ENCODE measurements around the gene ADIG. TPM values are rescaled to one million over a fixed set of nuclear protein-coding genes. Genes with fewer than 3 reads are reported as not detected.
"Not testable (repeated sequence)": the region's sequence is repeated elsewhere in the genome, so short reads cannot be mapped to it uniquely, and the experiment has no call there.

The ADIG gene
- total RNA-seq, 3 donors from 2014 or later = not detected

DNA sequence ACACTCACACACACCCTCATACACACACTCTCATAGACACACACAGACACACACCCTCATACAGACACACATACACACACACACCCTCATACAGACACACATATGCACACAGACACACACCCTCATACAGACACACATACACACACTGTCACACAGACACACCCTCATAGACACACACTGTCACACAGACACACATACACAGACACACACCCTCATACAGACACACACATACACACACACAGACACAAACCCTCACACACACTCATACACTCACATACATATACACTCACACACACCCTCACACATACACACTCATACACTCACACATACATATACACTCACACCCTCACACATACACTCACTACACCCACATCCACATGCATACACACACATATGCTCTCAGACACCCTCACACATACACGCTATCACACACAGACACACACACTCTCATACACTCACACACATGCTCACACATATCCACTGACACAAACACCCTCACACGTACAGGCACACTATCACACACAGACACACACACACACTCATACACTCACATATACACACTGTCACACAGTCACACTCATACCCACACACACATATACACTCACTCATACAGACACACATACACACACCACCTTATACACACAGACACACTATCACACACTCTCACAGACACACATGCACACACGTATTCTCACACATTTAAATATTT, 9.1 kb downstream of the ADIG start:
- Histone ChIP-seq H3K36me3 (ENCODE audit: low read depth) (no peaks in the 10 kb centered on the region), H3K9me3 (no peaks in the 10 kb centered on the region), H3K4me3 (no peak overlapping the region), H3K4me1 (ENCODE audit: low read depth) (no peaks in the 10 kb centered on the region)
- DNase-seq = no peak
- ATAC-seq = no peak
- intact Hi-C loops (cut with DNase I, micrococcal nuclease) = no loop called here
- TF ChIP-seq, protein P1, sequence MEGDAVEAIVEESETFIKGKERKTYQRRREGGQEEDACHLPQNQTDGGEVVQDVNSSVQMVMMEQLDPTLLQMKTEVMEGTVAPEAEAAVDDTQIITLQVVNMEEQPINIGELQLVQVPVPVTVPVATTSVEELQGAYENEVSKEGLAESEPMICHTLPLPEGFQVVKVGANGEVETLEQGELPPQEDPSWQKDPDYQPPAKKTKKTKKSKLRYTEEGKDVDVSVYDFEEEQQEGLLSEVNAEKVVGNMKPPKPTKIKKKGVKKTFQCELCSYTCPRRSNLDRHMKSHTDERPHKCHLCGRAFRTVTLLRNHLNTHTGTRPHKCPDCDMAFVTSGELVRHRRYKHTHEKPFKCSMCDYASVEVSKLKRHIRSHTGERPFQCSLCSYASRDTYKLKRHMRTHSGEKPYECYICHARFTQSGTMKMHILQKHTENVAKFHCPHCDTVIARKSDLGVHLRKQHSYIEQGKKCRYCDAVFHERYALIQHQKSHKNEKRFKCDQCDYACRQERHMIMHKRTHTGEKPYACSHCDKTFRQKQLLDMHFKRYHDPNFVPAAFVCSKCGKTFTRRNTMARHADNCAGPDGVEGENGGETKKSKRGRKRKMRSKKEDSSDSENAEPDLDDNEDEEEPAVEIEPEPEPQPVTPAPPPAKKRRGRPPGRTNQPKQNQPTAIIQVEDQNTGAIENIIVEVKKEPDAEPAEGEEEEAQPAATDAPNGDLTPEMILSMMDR (IDR thresholded peaks at IDR 0.05) = no peak

DNA sequence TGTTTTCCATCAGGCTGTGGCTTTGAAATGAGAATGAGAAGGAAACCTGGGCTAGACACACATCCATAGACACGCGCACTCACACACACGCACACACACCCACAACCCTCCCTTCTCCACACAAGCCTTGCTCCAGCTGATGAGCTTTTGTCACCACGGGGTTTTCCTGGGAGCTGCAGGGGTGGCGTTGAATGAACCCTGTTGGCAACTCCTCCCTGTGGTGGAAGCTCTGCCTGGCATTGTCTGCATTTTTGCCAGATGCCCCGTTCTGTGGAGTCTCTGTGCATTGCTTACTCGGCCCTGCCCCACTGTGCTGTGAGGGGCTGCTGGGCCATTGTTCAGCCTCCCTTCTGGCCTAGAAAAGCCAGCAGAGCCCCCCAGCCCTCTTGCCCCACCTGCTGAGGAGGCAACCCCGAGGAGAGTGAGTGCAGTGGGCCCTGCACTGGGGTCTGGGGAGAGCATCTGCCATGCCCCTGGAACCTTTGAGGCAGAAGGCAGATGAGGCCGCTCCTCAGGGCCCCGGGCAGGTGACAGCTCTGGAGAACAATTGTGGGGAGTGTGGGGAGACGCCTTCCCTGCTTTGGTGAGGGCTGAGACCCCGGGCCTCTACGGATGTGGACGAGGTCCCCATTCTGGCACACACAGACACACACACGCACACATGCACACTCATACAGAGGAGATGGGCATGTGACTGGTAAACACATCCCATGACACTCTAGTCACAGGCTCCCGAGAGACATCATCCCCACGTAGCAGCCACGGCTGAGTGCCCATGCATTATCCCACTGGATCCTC, 9.9 kb downstream of the ADIG start:
- H3K36me3 ChIP-seq (ENCODE audit: low read depth) = no peaks in the 10 kb centered on the region
- TF ChIP-seq, protein P1 (IDR thresholded peaks at IDR 0.05) = no peak
- no peak overlapping the region for H3K4me3 ChIP-seq
- DNase-seq (no peak), ATAC-seq (no peak)
- intact Hi-C loops (cut with DNase I, micrococcal nuclease) = no loop called here
- no peaks in the 10 kb centered on the region for H3K9me3 ChIP-seq
- no peaks in the 10 kb centered on the region for H3K4me1 ChIP-seq (ENCODE audit: low read depth)

DNA sequence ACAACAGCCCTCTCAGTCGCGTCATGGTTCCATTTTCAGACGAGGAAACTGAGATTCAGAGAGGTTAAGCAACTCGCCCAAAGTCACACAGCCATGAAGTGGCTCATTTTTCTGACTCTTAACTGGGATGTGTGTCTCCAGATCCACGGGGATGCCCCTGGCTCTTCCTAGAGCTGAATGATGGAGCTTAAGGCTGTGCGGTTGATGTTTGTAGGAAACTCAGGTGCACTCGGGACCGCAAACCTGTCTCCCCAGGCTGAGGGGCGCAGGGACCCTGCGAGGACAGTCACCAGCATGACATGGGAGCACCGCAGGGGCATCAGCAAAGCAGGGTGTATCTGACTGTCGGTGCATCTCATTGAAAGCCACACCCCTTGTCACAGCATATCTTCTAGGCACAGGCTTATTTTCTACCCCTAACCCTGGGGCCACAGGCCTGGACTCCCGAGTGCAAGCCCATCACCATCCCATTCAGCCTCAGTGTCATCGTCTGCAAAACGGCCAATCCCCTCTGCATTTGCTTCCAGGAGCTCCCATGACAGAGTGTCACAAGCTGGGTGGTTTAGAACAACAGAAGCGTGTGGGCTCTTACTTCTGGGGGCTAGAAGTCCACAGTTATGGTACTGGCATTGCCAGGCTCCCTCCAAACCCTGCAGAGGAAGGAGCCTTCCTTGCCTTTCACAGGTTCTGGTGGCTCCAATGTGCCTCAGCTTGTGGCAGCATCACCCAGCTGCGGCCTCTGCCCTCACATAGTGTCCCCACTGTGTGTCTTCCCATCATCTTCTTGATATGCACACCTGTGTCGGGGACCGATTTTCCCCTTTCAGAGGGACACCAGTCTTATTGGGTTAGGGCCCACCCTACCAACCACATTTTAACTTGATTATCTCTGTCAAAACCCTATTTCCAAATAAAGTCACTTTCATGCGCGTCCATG, 10.7 kb downstream of the ADIG start:
- TF ChIP-seq, protein P1 (IDR thresholded peaks at IDR 0.05) = no peak
- DNase-seq (no peak), ATAC-seq (no peak)
- intact Hi-C loops (cut with DNase I, micrococcal nuclease) = no loop called here
- H3K36me3 ChIP-seq (ENCODE audit: low read depth) = no peaks in the 10 kb centered on the region
- no peaks in the 10 kb centered on the region for H3K9me3 ChIP-seq
- H3K4me1 ChIP-seq (ENCODE audit: low read depth) = no peaks in the 10 kb centered on the region
- H3K4me3 ChIP-seq = no peak overlapping the region

DNA sequence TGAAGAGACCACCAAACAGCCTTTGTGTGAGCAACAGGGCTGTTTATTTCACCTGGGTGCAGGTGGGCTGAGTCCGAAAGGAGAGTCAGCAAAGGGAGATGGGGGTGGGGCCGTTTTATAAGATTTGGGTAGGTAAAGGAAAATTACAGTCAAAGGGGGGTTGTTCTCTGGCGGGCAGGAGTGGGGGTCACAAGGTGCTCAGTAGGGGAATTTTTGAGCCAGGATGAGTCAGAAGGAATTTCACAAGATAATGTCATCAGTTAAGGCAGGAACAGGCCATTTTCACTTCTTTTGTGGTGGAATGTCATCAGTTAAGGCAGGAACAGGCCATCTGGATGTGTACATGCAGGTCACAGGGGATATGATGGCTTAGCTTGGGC, 11.4 kb downstream of the ADIG start:
- H3K36me3 ChIP-seq (ENCODE audit: low read depth); ATAC-seq; H3K4me3 ChIP-seq; DNase-seq; H3K4me1 ChIP-seq (ENCODE audit: low read depth); H3K9me3 ChIP-seq; intact Hi-C loops (cut with DNase I, micrococcal nuclease): not testable (repeated sequence)

DNA sequence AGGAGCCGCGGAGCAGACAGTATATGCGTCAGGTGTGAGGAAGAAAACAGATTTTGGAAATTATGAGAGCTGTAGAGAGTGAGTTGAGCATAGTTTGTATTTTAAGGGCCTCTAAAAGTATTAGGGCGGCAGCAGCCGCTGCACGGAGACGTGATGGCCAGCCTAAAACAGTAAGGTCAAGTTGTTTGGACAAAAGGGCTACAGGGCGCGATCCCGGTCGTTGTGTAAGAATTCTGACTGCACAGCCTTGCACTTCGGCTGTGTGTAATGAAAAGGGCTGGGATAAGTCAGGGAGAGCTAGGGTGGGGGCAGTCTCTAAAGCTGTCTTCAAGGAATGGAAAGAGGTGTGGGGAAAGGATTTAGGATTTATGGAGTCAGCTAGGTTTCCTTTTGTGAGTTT, 13.3 kb downstream of the ADIG start:
- H3K9me3 ChIP-seq; ATAC-seq; intact Hi-C loops (cut with DNase I, micrococcal nuclease); H3K4me3 ChIP-seq; H3K36me3 ChIP-seq (ENCODE audit: low read depth); DNase-seq; H3K4me1 ChIP-seq (ENCODE audit: low read depth): not testable (repeated sequence)

DNA sequence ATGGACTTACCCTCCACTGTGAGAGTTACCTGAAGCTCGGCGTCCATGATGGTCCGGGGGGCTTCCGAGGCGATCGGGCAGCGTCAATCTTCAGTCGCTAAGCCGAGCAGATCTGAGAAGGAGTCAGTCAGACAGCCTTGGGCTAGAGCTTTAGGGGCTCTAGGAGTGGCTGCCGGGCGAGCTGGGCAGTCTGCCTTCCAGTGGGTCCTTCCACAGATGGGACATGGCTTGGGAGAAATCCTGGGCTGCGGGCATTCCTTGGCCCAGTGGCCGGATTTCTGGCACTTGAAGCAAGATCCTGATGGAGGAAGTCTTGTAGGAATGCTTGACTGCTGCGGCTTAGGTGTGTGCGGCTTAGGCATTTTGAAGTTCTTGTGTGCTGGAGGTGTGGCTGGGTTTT, 14.9 kb downstream of the ADIG start:
- intact Hi-C loops (cut with DNase I, micrococcal nuclease); H3K36me3 ChIP-seq (ENCODE audit: low read depth); ATAC-seq; H3K9me3 ChIP-seq; DNase-seq; H3K4me1 ChIP-seq (ENCODE audit: low read depth); H3K4me3 ChIP-seq: not testable (repeated sequence)
